ENCODE measurements around the gene TBC1D22A. TPM values are rescaled to one million over a fixed set of nuclear protein-coding genes. Genes with fewer than 3 reads are reported as not detected.
"Not testable (repeated sequence)": the region's sequence is repeated elsewhere in the genome, so short reads cannot be mapped to it uniquely, and the experiment has no call there.

Gene TBC1D22A
- total RNA-seq, 2 experiments from 2014 or later: 33.2 to 34.9 TPM

- POLR2A ChIA-PET: no interaction called here
- intact Hi-C loops (cut with micrococcal nuclease): no loop called here
- Mint-ChIP-seq H3K9me3 (no peaks in the 10 kb centered on the region), H3K36me3 (peaks cover 7% of the 10 kb centered on the region), H3K27me3 (no peaks in the 10 kb centered on the region), H3K4me3 (no peak overlapping the region), H3K4me1 (ENCODE audit: low read depth) (peaks cover 31% of the 10 kb centered on the region), H3K27ac (no peak overlapping the region)
- DNase-seq: no peak
- CTCF ChIA-PET: no interaction called here
These were observed 208.8 kb downstream of the TBC1D22A start for GRCh38 chr22:46971099-46971763.

DNA sequence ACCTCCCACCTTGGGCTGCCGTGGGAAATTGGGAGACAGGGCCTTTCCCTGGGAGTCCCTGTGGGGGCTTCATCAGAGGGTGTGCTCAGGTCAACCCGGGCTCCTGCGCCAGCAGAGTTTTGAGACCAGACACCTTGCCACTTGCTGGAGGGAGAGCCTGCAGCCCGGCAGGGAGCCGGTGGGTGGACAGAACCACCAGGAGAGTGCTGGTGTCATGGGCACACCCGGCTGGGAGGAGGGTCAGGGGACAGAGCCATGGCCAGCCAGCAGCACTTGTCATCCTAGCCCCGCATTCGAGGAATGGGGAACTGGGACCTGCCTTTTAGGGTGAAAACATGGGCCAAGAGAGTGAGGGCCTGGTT is 209.3 kb downstream of the TBC1D22A start:
- POLR2A ChIA-PET: no interaction called here
- H3K4me1 Mint-ChIP-seq (ENCODE audit: low read depth): peaks cover 30% of the 10 kb centered on the region
- intact Hi-C loops (cut with micrococcal nuclease): no loop called here
- peaks cover 7% of the 10 kb centered on the region for H3K36me3 Mint-ChIP-seq
- no peak overlapping the region for H3K4me3 Mint-ChIP-seq
- no peaks in the 10 kb centered on the region for H3K9me3 Mint-ChIP-seq
- H3K27ac Mint-ChIP-seq: no peak overlapping the region
- no peaks in the 10 kb centered on the region for H3K27me3 Mint-ChIP-seq
- CTCF ChIA-PET: no interaction called here
- no peak for DNase-seq

DNA sequence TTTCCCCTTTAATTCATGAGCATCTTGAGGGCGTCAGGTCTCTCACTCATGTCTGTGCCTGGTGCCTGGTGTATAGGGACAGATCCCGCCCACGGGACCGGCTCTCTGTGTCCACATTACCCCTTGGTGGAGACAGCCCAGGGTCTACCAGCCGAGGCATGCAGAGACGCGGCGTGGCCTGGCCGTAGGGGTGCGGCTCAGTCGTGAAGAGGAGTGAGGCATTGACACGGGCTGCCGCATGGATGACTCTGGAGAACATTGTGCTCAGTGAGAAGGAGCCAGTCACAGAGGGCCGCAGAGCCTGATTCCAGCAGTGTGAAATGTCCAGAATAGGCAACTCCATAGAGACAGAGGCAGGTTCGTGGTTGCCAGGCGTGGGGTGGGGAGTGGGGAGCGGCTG is 209.8 kb downstream of the TBC1D22A start:
- H3K27ac Mint-ChIP-seq: no peak overlapping the region
- POLR2A ChIA-PET: no interaction called here
- DNase-seq: no peak
- H3K4me1 Mint-ChIP-seq (ENCODE audit: low read depth): peaks cover 26% of the 10 kb centered on the region
- H3K9me3 Mint-ChIP-seq: no peaks in the 10 kb centered on the region
- no peaks in the 10 kb centered on the region for H3K27me3 Mint-ChIP-seq
- H3K4me3 Mint-ChIP-seq: no peak overlapping the region
- H3K36me3 Mint-ChIP-seq: peaks cover 12% of the 10 kb centered on the region
- CTCF ChIA-PET: no interaction called here
- intact Hi-C loops (cut with micrococcal nuclease): no loop called here

DNA sequence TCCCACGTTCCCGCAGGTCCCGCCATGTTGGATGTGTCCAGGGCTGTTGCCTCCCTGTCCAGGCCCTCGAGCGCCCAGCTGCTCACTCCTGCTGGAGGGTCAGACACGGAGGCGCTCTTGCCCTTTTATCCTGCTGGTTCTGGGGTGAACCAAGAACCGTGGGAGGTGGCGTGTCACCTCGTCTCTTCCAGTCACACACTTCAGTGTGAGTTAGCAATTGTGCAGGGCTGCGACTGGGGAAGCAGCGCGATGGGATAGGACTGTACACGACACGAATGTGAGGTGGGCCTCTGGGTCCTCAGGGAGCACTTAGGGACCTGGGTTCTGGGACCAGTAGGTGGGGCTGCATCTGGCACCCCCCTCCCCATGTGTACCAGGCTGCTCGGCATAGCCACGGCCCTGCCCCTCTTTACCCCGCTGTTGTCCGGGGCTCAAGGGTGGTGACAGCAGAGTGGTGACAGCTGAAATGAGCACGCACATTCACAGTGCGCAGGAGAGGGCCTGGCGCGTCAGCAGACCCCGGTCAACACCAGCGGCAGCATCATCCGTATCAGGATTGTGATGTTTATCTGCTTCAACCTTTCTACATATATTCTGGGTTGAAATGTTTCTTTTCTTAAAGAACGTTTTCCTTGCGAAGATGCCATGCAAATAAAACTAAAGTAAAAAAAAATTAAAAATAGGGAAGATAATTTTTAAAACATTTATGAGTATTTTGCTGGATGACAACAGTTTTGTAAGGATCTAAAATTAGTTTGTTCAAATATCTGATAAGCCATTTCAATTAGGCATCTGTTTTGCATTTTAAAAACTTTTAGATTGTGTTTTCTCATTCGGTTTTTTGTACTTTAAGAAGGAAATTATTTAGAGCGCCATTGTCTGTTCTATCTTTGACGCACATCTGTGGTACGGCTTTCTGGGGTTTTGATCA is 210.7 kb downstream of the TBC1D22A start:
- no peak for DNase-seq
- Mint-ChIP-seq H3K4me3 (no peak overlapping the region), H3K27ac (no peak overlapping the region), H3K27me3 (no peaks in the 10 kb centered on the region), H3K9me3 (no peaks in the 10 kb centered on the region), H3K4me1 (ENCODE audit: low read depth) (peaks cover 20% of the 10 kb centered on the region), H3K36me3 (peaks cover 13% of the 10 kb centered on the region)
- intact Hi-C loops (cut with micrococcal nuclease): no loop called here
- POLR2A ChIA-PET: no interaction called here
- CTCF ChIA-PET: no interaction called here

DNA sequence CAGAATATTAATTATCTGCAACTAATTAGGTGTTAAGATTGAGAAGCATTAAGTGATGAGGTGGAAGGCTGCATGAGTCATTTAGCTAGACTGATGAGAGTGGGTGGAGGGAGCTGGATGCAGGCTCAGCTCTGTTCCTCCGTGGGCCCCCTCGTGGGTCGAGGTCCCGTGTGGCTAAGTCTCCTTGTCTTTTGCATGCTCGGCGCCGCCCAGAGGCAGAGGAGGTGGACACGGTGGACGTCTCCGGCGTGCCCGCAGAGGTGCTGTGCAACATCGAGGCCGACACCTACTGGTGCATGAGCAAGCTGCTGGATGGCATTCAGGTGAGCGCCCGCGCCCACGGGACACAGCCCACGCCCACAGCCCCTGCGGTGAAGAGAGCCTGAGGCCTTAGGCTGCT is 211.6 kb downstream of the TBC1D22A start:
- ChIA-PET CTCF (no interaction called here), POLR2A (no interaction called here)
- no peak overlapping the region for H3K4me3 Mint-ChIP-seq
- H3K27me3 Mint-ChIP-seq: no peaks in the 10 kb centered on the region
- H3K27ac Mint-ChIP-seq: no peak overlapping the region
- no peaks in the 10 kb centered on the region for H3K9me3 Mint-ChIP-seq
- H3K36me3 Mint-ChIP-seq: peaks cover 17% of the 10 kb centered on the region
- intact Hi-C loops (cut with micrococcal nuclease): no loop called here
- H3K4me1 Mint-ChIP-seq (ENCODE audit: low read depth): peaks cover 15% of the 10 kb centered on the region
- no peak for DNase-seq

- intact Hi-C loops (cut with micrococcal nuclease): no loop called here
- DNase-seq: no peak
- CTCF ChIA-PET: no interaction called here
- H3K4me1 Mint-ChIP-seq (ENCODE audit: low read depth): peaks cover 7% of the 10 kb centered on the region
- H3K36me3 Mint-ChIP-seq: peaks cover 23% of the 10 kb centered on the region
- POLR2A ChIA-PET: no interaction called here
- H3K27ac Mint-ChIP-seq: no peak overlapping the region
- no peak overlapping the region for H3K4me3 Mint-ChIP-seq
- H3K9me3 Mint-ChIP-seq: no peaks in the 10 kb centered on the region
- no peaks in the 10 kb centered on the region for H3K27me3 Mint-ChIP-seq
These were observed 212.5 kb downstream of the TBC1D22A start for GRCh38 chr22:46974631-46975585.

DNA sequence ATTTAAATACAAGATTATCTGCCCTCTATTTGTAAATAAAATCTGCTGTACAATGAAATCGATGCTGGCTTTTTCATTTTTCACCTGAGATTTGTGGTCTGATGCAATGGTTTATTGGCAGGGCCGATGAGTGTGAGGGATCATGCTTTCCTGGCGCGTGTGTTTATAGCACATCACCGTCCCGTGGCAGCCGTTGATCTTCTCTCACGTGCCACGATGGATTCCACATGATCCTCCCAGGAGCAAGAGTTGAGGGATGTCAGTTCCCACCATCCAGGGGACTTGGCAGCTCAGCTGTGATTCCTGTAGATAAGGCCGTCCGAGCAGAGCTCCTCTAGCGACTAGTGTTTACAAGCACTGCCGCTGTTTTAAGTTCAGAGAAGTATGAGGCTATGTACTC is 213.7 kb downstream of the TBC1D22A start:
- DNase-seq: no peak
- no peak overlapping the region for H3K27ac Mint-ChIP-seq
- H3K27me3 Mint-ChIP-seq: no peaks in the 10 kb centered on the region
- H3K4me3 Mint-ChIP-seq: no peak overlapping the region
- H3K9me3 Mint-ChIP-seq: no peaks in the 10 kb centered on the region
- ChIA-PET CTCF (interaction anchor here (0.7 kb wide), 1 partner anchor 217 kb away, joined by 3 read pairs; no protein-coding TSS in a partner anchor), POLR2A (no interaction called here)
- H3K4me1 Mint-ChIP-seq (ENCODE audit: low read depth): no peaks in the 10 kb centered on the region
- peaks cover 24% of the 10 kb centered on the region for H3K36me3 Mint-ChIP-seq
- intact Hi-C loops (cut with micrococcal nuclease): no loop called here

- DNase-seq: no peak
- intact Hi-C loops (cut with micrococcal nuclease): no loop called here
- POLR2A ChIA-PET: no interaction called here
- Mint-ChIP-seq H3K36me3 (peaks cover 24% of the 10 kb centered on the region), H3K27me3 (no peaks in the 10 kb centered on the region), H3K9me3 (no peaks in the 10 kb centered on the region), H3K4me3 (no peak overlapping the region), H3K4me1 (ENCODE audit: low read depth) (no peaks in the 10 kb centered on the region), H3K27ac (no peak overlapping the region)
- CTCF ChIA-PET: interaction anchor here (0.7 kb wide), 1 partner anchor 218 kb away, joined by 3 read pairs; no protein-coding TSS in a partner anchor
These were observed 214.1 kb downstream of the TBC1D22A start for GRCh38 chr22:46976598-46976997.

DNA sequence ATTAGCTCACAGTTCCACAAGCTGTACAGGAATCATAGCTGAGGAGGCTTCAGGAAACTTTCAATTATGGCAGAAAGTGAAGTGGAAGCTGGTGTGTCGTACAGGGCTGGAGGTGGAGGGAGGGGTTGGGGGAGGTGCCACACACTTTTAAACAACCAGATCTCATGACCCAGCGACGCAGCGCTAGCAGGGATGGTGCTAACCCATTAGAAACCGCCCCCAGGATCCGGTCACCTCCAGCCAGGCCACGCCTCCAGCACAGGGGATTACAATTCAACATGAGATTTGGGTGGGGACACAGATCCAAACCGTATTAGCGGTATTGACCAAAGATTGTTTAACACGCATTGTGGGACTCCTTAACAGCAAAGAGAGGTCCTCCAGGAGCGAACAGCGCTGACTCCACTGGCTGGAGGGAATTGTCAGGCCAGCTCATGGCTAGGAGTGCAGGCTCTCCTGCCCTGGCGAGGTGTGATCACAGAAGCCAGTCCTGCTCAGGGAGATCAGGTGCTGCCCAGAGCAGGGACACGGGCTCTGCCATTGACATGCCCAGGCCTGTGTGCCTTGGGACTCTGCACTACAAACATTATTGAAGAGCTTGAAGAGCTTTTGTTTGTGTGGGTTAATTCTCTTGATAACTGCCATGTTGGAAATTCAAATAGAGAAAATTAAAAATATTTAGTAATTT is 215.3 kb downstream of the TBC1D22A start:
- Mint-ChIP-seq H3K27me3 (no peaks in the 10 kb centered on the region), H3K36me3 (peaks cover 24% of the 10 kb centered on the region), H3K27ac (no peak overlapping the region), H3K9me3 (no peaks in the 10 kb centered on the region), H3K4me1 (ENCODE audit: low read depth) (no peaks in the 10 kb centered on the region), H3K4me3 (no peak overlapping the region)
- intact Hi-C loops (cut with micrococcal nuclease): no loop called here
- POLR2A ChIA-PET: no interaction called here
- DNase-seq: no peak
- CTCF ChIA-PET: no interaction called here

GRCh38 chr22:46978668-46979067 is 216.2 kb downstream of the TBC1D22A start:
- H3K36me3 Mint-ChIP-seq: peaks cover 24% of the 10 kb centered on the region
- H3K9me3 Mint-ChIP-seq; H3K27ac Mint-ChIP-seq; DNase-seq; H3K4me1 Mint-ChIP-seq (ENCODE audit: low read depth); H3K4me3 Mint-ChIP-seq; intact Hi-C loops (cut with micrococcal nuclease); H3K27me3 Mint-ChIP-seq; POLR2A ChIA-PET; CTCF ChIA-PET: not testable (repeated sequence)

- ChIA-PET POLR2A (no interaction called here), CTCF (no interaction called here)
- Mint-ChIP-seq H3K4me1 (ENCODE audit: low read depth) (no peaks in the 10 kb centered on the region), H3K27ac (no peak overlapping the region), H3K4me3 (no peak overlapping the region), H3K9me3 (no peaks in the 10 kb centered on the region), H3K36me3 (peaks cover 26% of the 10 kb centered on the region), H3K27me3 (no peaks in the 10 kb centered on the region)
- intact Hi-C loops (cut with micrococcal nuclease): no loop called here
- no peak for DNase-seq
These were observed 217.1 kb downstream of the TBC1D22A start for GRCh38 chr22:46979506-46979905.

DNA sequence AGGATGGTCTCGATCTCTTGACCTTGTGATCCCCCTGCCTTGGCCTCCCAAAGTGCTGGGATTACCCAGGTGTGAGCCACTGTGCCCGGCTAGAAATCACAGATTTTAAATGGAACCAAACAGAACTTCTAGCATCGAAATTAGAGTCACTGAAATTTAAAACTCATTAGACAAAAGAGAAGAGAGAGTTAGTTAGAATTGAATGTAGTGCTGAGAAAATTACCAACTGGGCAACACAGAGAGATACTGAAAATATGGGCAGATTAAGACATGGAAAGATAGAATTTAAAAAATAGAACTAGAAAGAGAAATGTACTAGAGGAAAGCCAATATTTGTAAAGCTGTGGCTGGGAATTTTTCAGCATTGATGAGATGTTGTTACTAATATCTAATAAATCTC is 217.9 kb downstream of the TBC1D22A start:
- H3K4me1 Mint-ChIP-seq (ENCODE audit: low read depth): no peaks in the 10 kb centered on the region
- H3K27ac Mint-ChIP-seq: no peak overlapping the region
- ChIA-PET CTCF (interaction anchor here (0.7 kb wide), 1 partner anchor 32 kb away, joined by 3 read pairs; no protein-coding TSS in a partner anchor), POLR2A (no interaction called here)
- H3K4me3 Mint-ChIP-seq: no peak overlapping the region
- H3K27me3 Mint-ChIP-seq: no peaks in the 10 kb centered on the region
- DNase-seq: no peak
- intact Hi-C loops (cut with micrococcal nuclease): no loop called here
- H3K9me3 Mint-ChIP-seq: no peaks in the 10 kb centered on the region
- peaks cover 21% of the 10 kb centered on the region for H3K36me3 Mint-ChIP-seq
